SK-N-SH treated with all-trans-retinoic acid at 6 μM for 48 hours (cell line): ENCODE data around the gene ARHGEF7.
A peak's percentile ranks its signal among the peaks of the same experiment; 100 is the strongest.

Experiments used
- ATAC-seq: fragments of 200-7000 bp; cut with Tn5 transposase; 3 replicates; pipeline ENCODE4 v1.9.1; 2020; ENCODE audit warnings: mild to moderate bottlenecking, moderate library complexity
- CREB5 ChIP-seq: fragments of 250-450 bp; sonication (Bioruptor Pico); IDR thresholded peaks from 2 replicates; pipeline ENCODE4 v1.5.1; 2020; ENCODE audit warnings: low read depth, mild to moderate bottlenecking, moderate library complexity
- CSRNP3 ChIP-seq: fragments of 250-450 bp; sonication (Bioruptor Pico); IDR thresholded peaks from 2 replicates; pipeline ENCODE4 v1.5.1; 2021; ENCODE audit warnings: mild to moderate bottlenecking, moderate library complexity
- ESRRG ChIP-seq: fragments of 250-450 bp; sonication (Bioruptor Pico); IDR thresholded peaks from 2 replicates; pipeline ENCODE4 v1.6.1; 2021; ENCODE audit warnings: mild to moderate bottlenecking
- ISL1 ChIP-seq: fragments of 250-450 bp; sonication (Bioruptor Pico); IDR thresholded peaks from 2 replicates; pipeline ENCODE4 v2.1.2; 2022; ENCODE audit warnings: mild to moderate bottlenecking, moderate library complexity
- PATZ1 ChIP-seq: fragments of 250-450 bp; sonication (Bioruptor Pico); IDR thresholded peaks from 2 replicates; pipeline ENCODE4 v1.8.0; 2020; ENCODE audit warnings: mild to moderate bottlenecking, moderate library complexity, borderline replicate concordance
- POU6F1 ChIP-seq: fragments of 250-450 bp; sonication (Bioruptor Pico); IDR thresholded peaks from 2 replicates; pipeline ENCODE4 v1.8.0; 2021; ENCODE audit warnings: low read depth, mild to moderate bottlenecking, moderate library complexity, borderline replicate concordance
- RARB ChIP-seq: fragments of 250-450 bp; sonication (Bioruptor Pico); IDR thresholded peaks from 2 replicates; pipeline ENCODE4 v1.8.0; 2021; ENCODE audit warnings: mild to moderate bottlenecking, moderate library complexity
- TCF4 ChIP-seq: fragments of 250-450 bp; sonication (Bioruptor Pico); IDR thresholded peaks from 2 replicates; pipeline ENCODE4 v1.8.0; 2021; ENCODE audit warnings: mild to moderate bottlenecking, moderate library complexity, borderline replicate concordance
- TOX ChIP-seq: fragments of 250-450 bp; sonication (Bioruptor Pico); IDR thresholded peaks from 2 replicates; pipeline ENCODE4 v1.8.0; 2021; ENCODE audit warnings: mild to moderate bottlenecking, moderate library complexity, borderline replicate concordance
- TSHZ2 ChIP-seq: fragments of 250-450 bp; sonication (Bioruptor Pico); IDR thresholded peaks from 2 replicates; pipeline ENCODE4 v1.5.0; 2020; ENCODE audit warnings: mild to moderate bottlenecking, moderate library complexity
- ZFP3 ChIP-seq: fragments of 250-450 bp; sonication (Bioruptor Pico); IDR thresholded peaks from 2 replicates; pipeline ENCODE4 v1.5.0; 2020; ENCODE audit warnings: mild to moderate bottlenecking, moderate library complexity
- ZFP30 ChIP-seq: fragments of 450-650 bp; formaldehyde crosslinking; IDR thresholded peaks from 2 replicates; pipeline ENCODE4 v1.5.0; 2022; ENCODE audit warnings: mild to moderate bottlenecking, moderate library complexity
- ZNF565 ChIP-seq: fragments of 450-650 bp; formaldehyde crosslinking; conservative IDR thresholded peaks from 2 replicates; pipeline ENCODE4 v1.5.0; 2020; ENCODE audit warnings: low read depth, mild to moderate bottlenecking, moderate library complexity
- ZNF70 ChIP-seq: fragments of 450-650 bp; formaldehyde crosslinking; IDR thresholded peaks from 2 replicates; pipeline ENCODE4 v1.5.0; 2020; ENCODE audit warnings: mild to moderate bottlenecking, moderate library complexity

Gene ARHGEF7

GRCh38 chr13:111145071-111145470, 30.0 kb downstream of the ARHGEF7 start (continued):
- TF ChIP-seq CREB5 (CRISPR knock-in tag) (no peak), TCF4 (CRISPR knock-in tag) (no peak), TOX (no peak), ZNF565 (CRISPR knock-in tag) (no peak)

GRCh38 chr13:111145506-111145905, 30.4 kb downstream of the ARHGEF7 start:
- ATAC-seq = no peak
- TF ChIP-seq ZFP30 (CRISPR knock-in tag) (no peak), ESRRG (CRISPR knock-in tag) (no peak)

- no peak; the same call in 2 of the 3 replicates for ATAC-seq
- TF ChIP-seq ISL1 (CRISPR knock-in tag) (no peak), ESRRG (CRISPR knock-in tag) (no peak)
Measured at GRCh38 chr13:111152844-111153243, 37.7 kb downstream of the ARHGEF7 start.

- ATAC-seq = peak; percentile 92
Measured at GRCh38 chr13:111153279-111153976, 38.3 kb downstream of the ARHGEF7 start.

More at GRCh38 chr13:111153279-111153976, 38.3 kb downstream of the ARHGEF7 start:
- TF ChIP-seq CREB5 (CRISPR knock-in tag) = no peak
- TF ChIP-seq ZNF70 (CRISPR knock-in tag) = peak; percentile 49; the same call in 1 of the 2 replicates
- no peak for TF ChIP-seq RARB (CRISPR knock-in tag)
- no peak for TF ChIP-seq CSRNP3
- TF ChIP-seq ZFP30 (CRISPR knock-in tag) = no peak
- TF ChIP-seq TSHZ2 = no peak
- TF ChIP-seq ZFP3 (CRISPR knock-in tag) = peak; percentile 39; the same call in 1 of the 2 replicates
- peak; percentile 55; the same call in 1 of the 2 replicates for TF ChIP-seq POU6F1
- peak; percentile 40; the same call in 1 of the 2 replicates for TF ChIP-seq PATZ1 (CRISPR knock-in tag)
